NB4 (cell line): ENCODE data around the gene LRIT3.

Source experiments
- DNase-seq: peaks from one replicate; pipeline ENCODE4 v3.0.0; 2010; ENCODE audit warnings: low read depth
- H3K4me3 ChIP-seq: one replicate; pipeline ENCODE4 v1.5.1; 2011; ENCODE audit warnings: mild to moderate bottlenecking, low read depth, low read length, moderate library complexity
- CTCF ChIP-seq: IDR thresholded peaks from one replicate; pipeline ENCODE4 v1.5.1; 2012; ENCODE audit warnings: low read depth, low read length
- MAX ChIP-seq: IDR thresholded peaks from 2 replicates; pipeline ENCODE4 v1.6.1; 2011; ENCODE audit warnings: low read depth, low read length
- MYC ChIP-seq: IDR thresholded peaks from 2 replicates; pipeline ENCODE4 v1.6.1; 2011; ENCODE audit warnings: low read depth, low read length
- POLR2A ChIP-seq: IDR thresholded peaks from 2 replicates; pipeline ENCODE4 v1.6.1; 2011; ENCODE audit warnings: mild to moderate bottlenecking; ENCODE audit not compliant: insufficient read length; ENCODE audit errors: extremely low read depth

Gene LRIT3

GRCh38 chr4:109916027-109916409 is 68.1 kb downstream of the LRIT3 start:
- DNase-seq: no peak
- no peak for TF ChIP-seq MAX
- no peak for TF ChIP-seq POLR2A
- no peak for TF ChIP-seq MYC
- no peak for TF ChIP-seq CTCF
- H3K4me3 ChIP-seq: no peak overlapping the region

- no peak for DNase-seq
- H3K4me3 ChIP-seq: no peak overlapping the region
- TF ChIP-seq POLR2A (no peak), CTCF (no peak), MYC (no peak), MAX (no peak)
These were observed 73.5 kb downstream of the LRIT3 start for GRCh38 chr4:109921384-109921808.
